Astrocyte (in vitro differentiated cells and primary cell): Measurements from ENCODE around the gene PITX2. TPM values are rescaled to one million over a fixed set of nuclear protein-coding genes. Genes with fewer than 3 reads are reported as not detected.
"Not testable (repeated sequence)": the region's sequence is repeated elsewhere in the genome, so short reads cannot be mapped to it uniquely, and the experiment has no call there.

Source experiments
- DNase-seq: peaks from one replicate; pipeline ENCODE4 v3.0.0-alpha.2; 2010; ENCODE audit warnings: low read depth
- FAIRE-seq: peaks from 2 replicates; lab custom pipeline; 2011; peaks lifted over from hg19 to GRCh38; lab: Jason Lieb, UNC
- H2AFZ ChIP-seq: 2 replicates; pipeline ENCODE4 v1.6.0; 2012; ENCODE audit warnings: low read depth, low read length, inconsistent platforms
- H3K27ac ChIP-seq: 2 replicates; pipeline ENCODE4 v1.5.1; 2011; ENCODE audit warnings: low read depth, low read length, inconsistent platforms
- H3K27me3 ChIP-seq: 2 replicates; pipeline ENCODE4 v1.6.0; 2011; ENCODE audit warnings: low read length, inconsistent platforms; ENCODE audit not compliant: insufficient read depth
- H3K36me3 ChIP-seq: 2 replicates; pipeline ENCODE4 v1.5.1; 2011; ENCODE audit warnings: low read length, inconsistent platforms; ENCODE audit not compliant: insufficient read depth
- H3K4me1 ChIP-seq: 2 replicates; pipeline ENCODE4 v1.5.1; 2011; ENCODE audit warnings: low read length, inconsistent platforms; ENCODE audit not compliant: insufficient read depth
- H3K4me2 ChIP-seq: 2 replicates; pipeline ENCODE4 v1.6.0; 2012; ENCODE audit warnings: low read length, inconsistent platforms
- H3K4me3 ChIP-seq: 2 replicates; pipeline ENCODE4 v1.5.1; 2011; ENCODE audit warnings: low read depth, mild to moderate bottlenecking, low read length, inconsistent platforms; ENCODE audit not compliant: insufficient read depth
- H3K79me2 ChIP-seq: 2 replicates; pipeline ENCODE4 v1.6.0; 2012; ENCODE audit warnings: mild to moderate bottlenecking, low read length, inconsistent platforms; ENCODE audit not compliant: insufficient read depth
- H3K9ac ChIP-seq: 2 replicates; pipeline ENCODE4 v1.6.0; 2012; ENCODE audit warnings: mild to moderate bottlenecking, low read length, inconsistent platforms
- H3K9me3 ChIP-seq: 2 replicates; pipeline ENCODE4 v1.5.1; 2012; ENCODE audit warnings: low read depth, mild to moderate bottlenecking, low read length, inconsistent platforms; ENCODE audit not compliant: insufficient read depth
- H4K20me1 ChIP-seq: 2 replicates; pipeline ENCODE4 v1.6.0; 2012; ENCODE audit warnings: low read length, inconsistent platforms; ENCODE audit not compliant: insufficient read depth
- H3K27ac Mint-ChIP-seq: one replicate; pipeline ENCODE4 v1.8.0; 2021; ENCODE audit warnings: mild to moderate bottlenecking, mixed read lengths; ENCODE audit not compliant: unreplicated experiment
- H3K27me3 Mint-ChIP-seq: one replicate; pipeline ENCODE4 v1.8.0; 2021; ENCODE audit warnings: low read depth, mixed read lengths; ENCODE audit not compliant: unreplicated experiment
- H3K36me3 Mint-ChIP-seq: one replicate; pipeline ENCODE4 v1.8.0; 2021; ENCODE audit warnings: low read depth, mixed read lengths; ENCODE audit not compliant: unreplicated experiment
- H3K4me1 Mint-ChIP-seq: one replicate; pipeline ENCODE4 v1.8.0; 2021; ENCODE audit warnings: low read depth, mixed read lengths; ENCODE audit not compliant: unreplicated experiment
- H3K4me3 Mint-ChIP-seq: one replicate; pipeline ENCODE4 v1.8.0; 2021; ENCODE audit warnings: mild to moderate bottlenecking, moderate library complexity, mixed read lengths; ENCODE audit not compliant: unreplicated experiment
- H3K9me3 Mint-ChIP-seq: one replicate; pipeline ENCODE4 v1.8.0; 2021; ENCODE audit warnings: mild to moderate bottlenecking, mixed read lengths; ENCODE audit not compliant: unreplicated experiment
- total RNA-seq: library from RNA; stranded (reverse); gene quantifications from 2 replicates; pipeline ENCODE4 v1.2.1, GENCODE V29; 2021

Gene PITX2
- total RNA-seq, 1 donor from 2014 or later: 3.8 TPM

GRCh38 chr4:110576696-110577095 is 46.2 kb downstream of the PITX2 start:
- H3K36me3 ChIP-seq: not testable (repeated sequence)

More at GRCh38 chr4:110576696-110577095, 46.2 kb downstream of the PITX2 start:
- not testable (repeated sequence) for H3K27me3 ChIP-seq, H3K4me3 ChIP-seq, H3K27me3 Mint-ChIP-seq, DNase-seq, H3K4me2 ChIP-seq, H3K4me3 Mint-ChIP-seq, FAIRE-seq, H3K4me1 Mint-ChIP-seq, H3K9ac ChIP-seq, H4K20me1 ChIP-seq, H3K79me2 ChIP-seq, H3K9me3 Mint-ChIP-seq, H3K4me1 ChIP-seq, H3K27ac Mint-ChIP-seq, H3K9me3 ChIP-seq, H2AFZ ChIP-seq, H3K36me3 Mint-ChIP-seq, H3K27ac ChIP-seq

Other genes with a start within 250 kb of the PITX2 start
- gene ENPEP, start 146.9 kb downstream of the PITX2 start, total RNA-seq: 0.67 and 1.7 TPM in 2 replicates